Body of pancreas (tissue), 4 donors: Measurements from ENCODE around the gene LINC01488.

ENCODE experiments used
- POLR2A ChIP-seq, 3 donors: fragments of 450-650 bp; IDR thresholded peaks; one replicate each; pipeline ENCODE4 v1.6.1; 2016; ENCODE audit warnings: antibody characterized with exemption in 3 of 3, mild to moderate bottlenecking in 2 of 3
- TF ChIP-seq, protein P1 (sequence below), 7 experiments: fragments of 450-650 bp in 4 of 7; fragments of 200-600 bp in 3 of 7; sonication (generic) in 3 of 7; IDR thresholded peaks; one replicate each; pipeline ENCODE4 v1.5.1; 2016 to 2019; ENCODE audit warnings: antibody characterized with exemption in 7 of 7

- TF ChIP-seq, protein P1, sequence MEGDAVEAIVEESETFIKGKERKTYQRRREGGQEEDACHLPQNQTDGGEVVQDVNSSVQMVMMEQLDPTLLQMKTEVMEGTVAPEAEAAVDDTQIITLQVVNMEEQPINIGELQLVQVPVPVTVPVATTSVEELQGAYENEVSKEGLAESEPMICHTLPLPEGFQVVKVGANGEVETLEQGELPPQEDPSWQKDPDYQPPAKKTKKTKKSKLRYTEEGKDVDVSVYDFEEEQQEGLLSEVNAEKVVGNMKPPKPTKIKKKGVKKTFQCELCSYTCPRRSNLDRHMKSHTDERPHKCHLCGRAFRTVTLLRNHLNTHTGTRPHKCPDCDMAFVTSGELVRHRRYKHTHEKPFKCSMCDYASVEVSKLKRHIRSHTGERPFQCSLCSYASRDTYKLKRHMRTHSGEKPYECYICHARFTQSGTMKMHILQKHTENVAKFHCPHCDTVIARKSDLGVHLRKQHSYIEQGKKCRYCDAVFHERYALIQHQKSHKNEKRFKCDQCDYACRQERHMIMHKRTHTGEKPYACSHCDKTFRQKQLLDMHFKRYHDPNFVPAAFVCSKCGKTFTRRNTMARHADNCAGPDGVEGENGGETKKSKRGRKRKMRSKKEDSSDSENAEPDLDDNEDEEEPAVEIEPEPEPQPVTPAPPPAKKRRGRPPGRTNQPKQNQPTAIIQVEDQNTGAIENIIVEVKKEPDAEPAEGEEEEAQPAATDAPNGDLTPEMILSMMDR (IDR thresholded peaks at IDR 0.05), result no peak
- no peak for TF ChIP-seq POLR2A (IDR thresholded peaks at IDR 0.05)
Observed at GRCh38 chr11:69511358-69512055, 30.0 kb downstream of the LINC01488 start.
